Ramos (cell line): Measurements from ENCODE around the gene NEK1.
"Not testable (repeated sequence)": the region's sequence is repeated elsewhere in the genome, so short reads cannot be mapped to it uniquely, and the experiment has no call there.

Source experiments
- in situ Hi-C: fragments of 300-500 bp; cut with MboI; formaldehyde crosslinking; loops from one replicate; pipeline ENCODE4 v1.14.3; 2022; ENCODE audit warnings: low sequenced_read_pairs; ENCODE audit not compliant: unreplicated experiment

Gene NEK1

DNA sequence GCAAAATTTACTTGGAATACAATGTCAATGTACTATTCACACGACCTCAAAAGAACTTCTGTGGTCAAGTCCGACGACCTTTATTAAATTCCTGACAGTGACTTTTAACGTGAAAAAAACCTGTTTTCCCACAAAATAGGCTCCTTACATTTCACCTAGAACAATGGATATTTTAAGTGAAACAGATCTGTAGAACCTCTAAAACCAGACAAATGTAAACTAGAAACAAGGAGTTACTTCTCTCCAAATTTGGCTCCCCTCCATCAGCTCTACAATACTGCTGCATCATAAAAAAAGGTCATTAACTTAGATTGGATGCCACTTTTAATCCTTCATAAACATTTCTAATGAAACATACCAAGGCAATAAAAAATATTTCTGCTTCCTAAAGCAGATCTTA is 1.2 kb downstream of the NEK1 start:
- in situ Hi-C loops: loop anchor here (25.0 kb wide), 1 partner anchor 426 kb away; the partner anchor contains the start of gene MFAP3L

DNA sequence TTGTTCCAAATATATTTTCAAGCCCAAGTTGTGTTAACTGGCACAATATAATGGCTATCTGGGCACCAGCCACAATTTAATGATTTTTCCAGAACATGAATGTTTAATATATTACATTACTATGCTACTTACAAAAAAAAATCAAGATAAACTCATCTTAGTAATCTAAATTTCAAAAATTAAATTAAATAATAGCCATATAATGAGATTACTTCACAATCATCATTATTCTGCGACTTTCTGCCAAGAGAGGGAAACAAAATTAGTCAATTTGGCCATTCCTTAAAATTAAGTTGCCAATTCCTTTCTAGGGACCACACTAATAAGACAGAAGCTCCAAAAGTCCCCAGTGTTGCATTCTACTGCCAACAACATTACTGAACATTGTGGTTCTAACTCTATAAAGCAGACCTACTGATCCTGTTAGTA is 7.5 kb downstream of the NEK1 start:
- in situ Hi-C loops: loop anchor here (25.0 kb wide), 1 partner anchor 432 kb away; the partner anchor contains the start of gene MFAP3L

GRCh38 chr4:169604131-169604900 is 8.1 kb downstream of the NEK1 start:
- in situ Hi-C loops: loop anchor here (25.0 kb wide), 1 partner anchor 433 kb away; the partner anchor contains the start of gene MFAP3L

GRCh38 chr4:169603312-169603711 is 9.1 kb downstream of the NEK1 start:
- in situ Hi-C loops: loop anchor here (25.0 kb wide), 1 partner anchor 434 kb away; the partner anchor contains the start of gene MFAP3L

- in situ Hi-C loops: loop anchor here (25.0 kb wide), 1 partner anchor 436 kb away; the partner anchor contains the start of gene MFAP3L
These were observed 11.2 kb downstream of the NEK1 start for GRCh38 chr4:169601016-169601771.

- in situ Hi-C loops: no loop called here
These were observed 17.7 kb downstream of the NEK1 start for GRCh38 chr4:169594560-169595195.

GRCh38 chr4:169593050-169593560 is 19.3 kb downstream of the NEK1 start:
- in situ Hi-C loops: no loop called here

GRCh38 chr4:169583563-169583962 is 28.8 kb downstream of the NEK1 start:
- in situ Hi-C loops: no loop called here

GRCh38 chr4:169582706-169583105 is 29.7 kb downstream of the NEK1 start:
- in situ Hi-C loops: no loop called here

GRCh38 chr4:169582203-169582602 is 30.2 kb downstream of the NEK1 start:
- in situ Hi-C loops: no loop called here

DNA sequence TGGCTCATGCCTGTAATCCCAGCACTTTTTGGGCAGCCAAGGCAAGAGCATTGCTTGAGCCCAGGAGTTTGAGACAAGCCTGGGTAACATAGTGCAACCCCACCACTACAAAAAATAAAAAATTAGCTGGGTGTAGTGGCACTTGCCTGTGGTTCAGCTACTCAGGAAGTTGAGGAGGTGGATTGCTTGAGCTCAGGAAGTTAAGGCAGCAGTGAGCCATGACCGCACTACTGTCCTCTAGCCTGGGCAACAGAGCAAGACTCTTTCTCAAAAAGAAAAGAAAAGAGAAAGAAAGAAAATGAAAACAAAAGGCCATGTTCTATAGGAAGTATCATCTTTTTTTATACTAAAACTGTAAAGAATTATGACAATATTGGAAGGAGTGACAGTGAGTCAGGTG is 38.5 kb downstream of the NEK1 start:
- in situ Hi-C loops: no loop called here

DNA sequence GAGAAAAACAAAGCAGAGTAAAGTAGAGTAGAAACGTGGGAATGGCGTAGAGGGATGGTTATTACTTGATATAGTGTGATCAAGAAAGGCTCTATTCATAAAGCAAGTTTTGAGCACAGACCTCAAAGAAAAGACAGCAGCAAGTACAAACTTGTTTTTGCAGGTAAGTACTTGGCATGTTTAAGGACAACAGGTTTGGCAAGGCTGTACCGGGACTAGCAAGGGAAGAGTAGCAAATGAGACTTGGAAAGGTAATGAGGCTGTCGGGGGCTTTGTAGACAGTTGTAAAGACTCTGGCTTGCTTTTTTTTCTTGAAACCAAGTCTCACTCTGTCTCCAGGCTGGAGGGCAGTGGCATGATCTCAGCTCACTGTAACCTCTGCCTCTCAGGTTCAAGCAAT is 40.9 kb downstream of the NEK1 start:
- in situ Hi-C loops: no loop called here

GRCh38 chr4:169571012-169571411 is 41.4 kb downstream of the NEK1 start:
- in situ Hi-C loops: not testable (repeated sequence)

DNA sequence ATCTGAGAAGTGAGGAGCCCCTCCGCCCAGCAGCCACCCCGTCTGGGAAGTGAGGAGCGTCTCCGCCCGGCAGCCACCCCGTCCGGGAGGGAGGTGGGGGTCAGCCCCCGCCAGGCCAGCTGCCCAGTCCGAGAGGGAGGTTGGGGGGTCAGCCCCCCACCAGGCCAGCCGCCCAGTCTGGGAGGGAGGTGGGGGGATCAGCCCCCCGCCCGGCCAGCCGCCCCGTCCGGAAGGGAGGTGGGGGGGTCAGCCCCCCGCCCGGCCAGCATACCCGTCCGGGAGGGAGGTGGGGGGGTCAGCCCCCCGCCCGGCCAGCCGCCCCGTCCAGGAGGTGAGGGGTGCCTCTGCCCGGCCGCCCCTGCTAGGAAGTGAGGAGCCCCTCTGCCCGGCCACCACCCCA is 42.1 kb downstream of the NEK1 start:
- in situ Hi-C loops: not testable (repeated sequence)

DNA sequence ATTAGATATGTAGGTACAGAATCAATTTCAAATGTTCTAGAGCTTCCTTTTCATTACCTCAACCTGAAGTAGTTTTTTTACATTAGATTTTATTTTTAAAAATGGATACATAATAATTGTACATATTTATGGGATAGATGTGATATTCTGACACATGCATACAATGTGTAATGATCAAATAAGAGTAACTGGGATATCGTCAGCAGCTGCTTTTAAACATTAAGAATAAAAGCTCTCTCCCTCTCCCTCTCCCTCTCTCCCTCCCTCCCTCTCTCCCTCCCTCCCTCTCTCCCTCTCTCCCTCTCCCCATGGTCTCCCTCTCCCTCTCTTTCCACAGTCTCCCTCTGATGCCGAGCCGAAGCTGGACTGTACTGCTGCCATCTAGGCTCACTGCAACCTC is 43.2 kb downstream of the NEK1 start:
- in situ Hi-C loops: not testable (repeated sequence)

GRCh38 chr4:169567916-169568315 is 44.5 kb downstream of the NEK1 start:
- in situ Hi-C loops: no loop called here

DNA sequence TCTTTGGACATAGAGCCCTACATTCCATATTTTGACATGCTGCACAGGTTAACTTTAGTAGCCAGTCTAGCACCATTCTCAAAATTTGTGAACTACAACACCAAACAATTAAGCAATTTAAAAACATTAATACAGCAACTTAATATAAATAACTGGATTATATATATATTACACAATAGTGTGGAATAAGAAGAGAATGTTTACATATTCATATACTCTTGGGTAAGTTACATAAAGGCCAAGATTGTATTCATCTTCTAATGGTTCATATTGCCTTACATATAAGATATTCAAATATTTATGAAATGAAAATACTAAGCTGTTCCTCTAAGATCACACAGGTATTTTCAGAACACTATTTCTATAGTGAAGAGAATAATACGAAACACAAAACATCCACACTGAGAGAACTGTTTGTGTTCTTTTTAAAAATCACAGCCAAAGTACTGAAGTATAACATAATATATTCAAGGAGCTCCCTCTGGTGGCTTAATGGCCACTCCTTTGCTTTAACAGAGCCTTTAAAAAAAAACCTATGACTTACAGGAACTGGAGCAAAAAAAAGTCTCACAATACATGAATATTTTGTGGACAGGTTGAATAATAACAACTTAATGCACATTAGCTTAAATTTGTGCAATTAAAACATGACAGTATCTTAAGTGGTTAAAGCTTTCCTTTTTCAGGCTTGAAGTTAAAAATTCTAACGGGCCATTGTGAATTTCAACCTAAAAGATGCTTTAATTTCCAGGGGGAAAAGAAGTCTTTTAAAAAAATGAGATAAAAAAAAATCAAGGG is 46.2 kb downstream of the NEK1 start:
- in situ Hi-C loops: no loop called here

DNA sequence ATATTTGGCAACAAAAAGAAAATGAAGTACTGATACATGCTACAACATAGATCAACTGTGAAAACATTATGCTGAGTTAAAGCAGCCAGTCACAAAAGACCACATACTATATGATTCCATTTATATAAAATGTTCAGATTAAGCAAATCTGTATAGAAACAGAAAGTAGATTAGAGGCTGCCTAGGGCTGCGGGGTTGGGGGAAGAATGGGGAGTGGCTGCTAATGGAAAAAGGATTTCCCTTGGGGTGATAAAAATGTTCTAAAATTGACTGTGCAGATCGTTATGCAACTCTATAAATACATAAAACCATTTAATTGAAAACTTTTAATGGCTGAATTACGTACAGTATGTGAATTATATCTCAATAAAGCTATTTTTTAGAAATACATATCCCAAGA is 46.8 kb downstream of the NEK1 start:
- in situ Hi-C loops: no loop called here

- in situ Hi-C loops: no loop called here
These were observed 55.2 kb downstream of the NEK1 start for GRCh38 chr4:169557061-169557636.
